GM12892 (cell line): ENCODE results near the gene ARID1B.

Source experiments
- DNase-seq: peaks from one replicate; pipeline ENCODE4 v3.0.0; 2011; ENCODE audit not compliant: insufficient read length
- FAIRE-seq: peaks from 2 replicates; lab custom pipeline; 2011; peaks lifted over from hg19 to GRCh38; lab: Jason Lieb, UNC
- POLR2A ChIP-seq: IDR thresholded peaks from 2 replicates; pipeline ENCODE4 v1.6.1; 2011; ENCODE audit warnings: low read depth, low read length, control low read depth
- POLR2AphosphoS5 ChIP-seq: IDR thresholded peaks from 2 replicates; pipeline ENCODE4 v1.6.1; 2011; ENCODE audit warnings: low read depth, low read length, control low read depth
- TAF1 ChIP-seq: IDR thresholded peaks from 2 replicates; pipeline ENCODE4 v1.6.1; 2011; ENCODE audit warnings: low read depth, mild to moderate bottlenecking, control low read depth, low read length, borderline replicate concordance

Gene ARID1B

GRCh38 chr6:156877126-156877863, 100.1 kb downstream of the ARID1B start:
- TF ChIP-seq POLR2A (no peak), TAF1 (no peak)
- no peak for DNase-seq
- FAIRE-seq, result no peak

GRCh38 chr6:156878681-156879080, 101.5 kb downstream of the ARID1B start:
- no peak for FAIRE-seq
- no peak for DNase-seq
- TF ChIP-seq POLR2A (no peak), POLR2AphosphoS5 (no peak), TAF1 (no peak)

- DNase-seq (no peak), FAIRE-seq (no peak)
- TF ChIP-seq POLR2A, result no peak
- TF ChIP-seq TAF1, result no peak
- TF ChIP-seq POLR2AphosphoS5, result no peak
These were observed 102.0 kb downstream of the ARID1B start for GRCh38 chr6:156879186-156879585.

- DNase-seq (no peak), FAIRE-seq (no peak)
- TF ChIP-seq POLR2A (no peak), POLR2AphosphoS5 (no peak), TAF1 (no peak)
These were observed 102.4 kb downstream of the ARID1B start for GRCh38 chr6:156879591-156879990.

GRCh38 chr6:156880913-156881312, 103.7 kb downstream of the ARID1B start:
- DNase-seq (no peak), FAIRE-seq (no peak)
- TF ChIP-seq POLR2AphosphoS5, result no peak
- no peak for TF ChIP-seq POLR2A

- no peak for TF ChIP-seq POLR2AphosphoS5
- TF ChIP-seq POLR2A, result no peak
- no peak for TF ChIP-seq TAF1
- DNase-seq (no peak), FAIRE-seq (peak; percentile 51)
These were observed 104.8 kb downstream of the ARID1B start for GRCh38 chr6:156881687-156882629.

- DNase-seq, result no peak
- no peak for TF ChIP-seq POLR2A
- TF ChIP-seq TAF1, result no peak
- no peak for TF ChIP-seq POLR2AphosphoS5
- FAIRE-seq, result peak; percentile 93
These were observed 106.5 kb downstream of the ARID1B start for GRCh38 chr6:156883497-156884252.

- no peak for DNase-seq
- FAIRE-seq, result peak; percentile 51
- TF ChIP-seq TAF1 (no peak), POLR2AphosphoS5 (no peak), POLR2A (no peak)
These were observed 107.1 kb downstream of the ARID1B start for GRCh38 chr6:156884306-156884705.

GRCh38 chr6:156885562-156885961, 108.4 kb downstream of the ARID1B start:
- DNase-seq (no peak), FAIRE-seq (no peak)
- no peak for TF ChIP-seq TAF1
- TF ChIP-seq POLR2AphosphoS5, result no peak
- TF ChIP-seq POLR2A, result no peak

- FAIRE-seq (no peak), DNase-seq (no peak)
- TF ChIP-seq POLR2AphosphoS5, result peak; percentile 27; the same call in 1 of the 2 replicates
- no peak for TF ChIP-seq POLR2A
These were observed 109.2 kb downstream of the ARID1B start for GRCh38 chr6:156886409-156886808.

GRCh38 chr6:156887623-156888269, 110.6 kb downstream of the ARID1B start:
- DNase-seq, result no peak
- TF ChIP-seq TAF1 (no peak), POLR2A (no peak), POLR2AphosphoS5 (no peak)
- FAIRE-seq, result no peak
